ENCODE data around the gene CHST13.

- TF ChIP-seq ZBTB17 (tag by site-specific recombination; IDR thresholded peaks at IDR 0.05) (no peak), ZBTB1 (tag by site-specific recombination; IDR thresholded peaks at IDR 0.05) (no peak), ZNF692 (tag by site-specific recombination; IDR thresholded peaks at IDR 0.05) (no peak), PRDM4 (tag by site-specific recombination; IDR thresholded peaks at IDR 0.05) (no peak)
- TF ChIP-seq, protein P1, sequence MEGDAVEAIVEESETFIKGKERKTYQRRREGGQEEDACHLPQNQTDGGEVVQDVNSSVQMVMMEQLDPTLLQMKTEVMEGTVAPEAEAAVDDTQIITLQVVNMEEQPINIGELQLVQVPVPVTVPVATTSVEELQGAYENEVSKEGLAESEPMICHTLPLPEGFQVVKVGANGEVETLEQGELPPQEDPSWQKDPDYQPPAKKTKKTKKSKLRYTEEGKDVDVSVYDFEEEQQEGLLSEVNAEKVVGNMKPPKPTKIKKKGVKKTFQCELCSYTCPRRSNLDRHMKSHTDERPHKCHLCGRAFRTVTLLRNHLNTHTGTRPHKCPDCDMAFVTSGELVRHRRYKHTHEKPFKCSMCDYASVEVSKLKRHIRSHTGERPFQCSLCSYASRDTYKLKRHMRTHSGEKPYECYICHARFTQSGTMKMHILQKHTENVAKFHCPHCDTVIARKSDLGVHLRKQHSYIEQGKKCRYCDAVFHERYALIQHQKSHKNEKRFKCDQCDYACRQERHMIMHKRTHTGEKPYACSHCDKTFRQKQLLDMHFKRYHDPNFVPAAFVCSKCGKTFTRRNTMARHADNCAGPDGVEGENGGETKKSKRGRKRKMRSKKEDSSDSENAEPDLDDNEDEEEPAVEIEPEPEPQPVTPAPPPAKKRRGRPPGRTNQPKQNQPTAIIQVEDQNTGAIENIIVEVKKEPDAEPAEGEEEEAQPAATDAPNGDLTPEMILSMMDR (tag by site-specific recombination; IDR thresholded peaks at IDR 0.05) = no peak
- TF ChIP-seq, protein P2, sequence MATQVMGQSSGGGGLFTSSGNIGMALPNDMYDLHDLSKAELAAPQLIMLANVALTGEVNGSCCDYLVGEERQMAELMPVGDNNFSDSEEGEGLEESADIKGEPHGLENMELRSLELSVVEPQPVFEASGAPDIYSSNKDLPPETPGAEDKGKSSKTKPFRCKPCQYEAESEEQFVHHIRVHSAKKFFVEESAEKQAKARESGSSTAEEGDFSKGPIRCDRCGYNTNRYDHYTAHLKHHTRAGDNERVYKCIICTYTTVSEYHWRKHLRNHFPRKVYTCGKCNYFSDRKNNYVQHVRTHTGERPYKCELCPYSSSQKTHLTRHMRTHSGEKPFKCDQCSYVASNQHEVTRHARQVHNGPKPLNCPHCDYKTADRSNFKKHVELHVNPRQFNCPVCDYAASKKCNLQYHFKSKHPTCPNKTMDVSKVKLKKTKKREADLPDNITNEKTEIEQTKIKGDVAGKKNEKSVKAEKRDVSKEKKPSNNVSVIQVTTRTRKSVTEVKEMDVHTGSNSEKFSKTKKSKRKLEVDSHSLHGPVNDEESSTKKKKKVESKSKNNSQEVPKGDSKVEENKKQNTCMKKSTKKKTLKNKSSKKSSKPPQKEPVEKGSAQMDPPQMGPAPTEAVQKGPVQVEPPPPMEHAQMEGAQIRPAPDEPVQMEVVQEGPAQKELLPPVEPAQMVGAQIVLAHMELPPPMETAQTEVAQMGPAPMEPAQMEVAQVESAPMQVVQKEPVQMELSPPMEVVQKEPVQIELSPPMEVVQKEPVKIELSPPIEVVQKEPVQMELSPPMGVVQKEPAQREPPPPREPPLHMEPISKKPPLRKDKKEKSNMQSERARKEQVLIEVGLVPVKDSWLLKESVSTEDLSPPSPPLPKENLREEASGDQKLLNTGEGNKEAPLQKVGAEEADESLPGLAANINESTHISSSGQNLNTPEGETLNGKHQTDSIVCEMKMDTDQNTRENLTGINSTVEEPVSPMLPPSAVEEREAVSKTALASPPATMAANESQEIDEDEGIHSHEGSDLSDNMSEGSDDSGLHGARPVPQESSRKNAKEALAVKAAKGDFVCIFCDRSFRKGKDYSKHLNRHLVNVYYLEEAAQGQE (tag by site-specific recombination; IDR thresholded peaks at IDR 0.05) = no peak
Measured at GRCh38 chr3:126517986-126518778, 5.8 kb upstream of the CHST13 start.
